WERI-Rb-1 (cell line): Measurements from ENCODE around the gene COX7A1.

Experiments used
- DNase-seq: peaks from one replicate; pipeline ENCODE4 v3.0.0-alpha.2; 2020
- H3K27ac ChIP-seq: fragments of 250-450 bp; sonication (Bioruptor Pico); 2 replicates; pipeline ENCODE4 v1.5.1; 2020; ENCODE audit warnings: mild to moderate bottlenecking, moderate library complexity
- H3K27me3 ChIP-seq: fragments of 250-450 bp; sonication (Bioruptor Pico); 2 replicates; pipeline ENCODE4 v1.5.1; 2021; ENCODE audit warnings: mild to moderate bottlenecking, low read depth, moderate library complexity; ENCODE audit not compliant: insufficient read depth, severe bottlenecking
- H3K36me3 ChIP-seq: fragments of 250-450 bp; sonication (Bioruptor Pico); 2 replicates; pipeline ENCODE4 v1.5.1; 2020; ENCODE audit warnings: mild to moderate bottlenecking, moderate library complexity
- H3K4me3 ChIP-seq: 2 replicates; pipeline ENCODE4 v1.5.1; 2011; ENCODE audit warnings: low read depth, mild to moderate bottlenecking, control low read depth, low read length
- H3K9me3 ChIP-seq: fragments of 250-450 bp; sonication (Bioruptor Pico); 2 replicates; pipeline ENCODE4 v1.5.1; 2021; ENCODE audit warnings: mild to moderate bottlenecking, moderate library complexity; ENCODE audit not compliant: severe bottlenecking
- TF ChIP-seq, protein P1 (sequence below): IDR thresholded peaks from 2 replicates; pipeline ENCODE4 v1.5.1; 2011; ENCODE audit warnings: low read depth, mild to moderate bottlenecking, control low read depth, inconsistent platforms, low read length

COX7A1 gene

GRCh38 chr19:36128392-36128736 lies 23.9 kb downstream of the COX7A1 start:
- TF ChIP-seq, protein P1, sequence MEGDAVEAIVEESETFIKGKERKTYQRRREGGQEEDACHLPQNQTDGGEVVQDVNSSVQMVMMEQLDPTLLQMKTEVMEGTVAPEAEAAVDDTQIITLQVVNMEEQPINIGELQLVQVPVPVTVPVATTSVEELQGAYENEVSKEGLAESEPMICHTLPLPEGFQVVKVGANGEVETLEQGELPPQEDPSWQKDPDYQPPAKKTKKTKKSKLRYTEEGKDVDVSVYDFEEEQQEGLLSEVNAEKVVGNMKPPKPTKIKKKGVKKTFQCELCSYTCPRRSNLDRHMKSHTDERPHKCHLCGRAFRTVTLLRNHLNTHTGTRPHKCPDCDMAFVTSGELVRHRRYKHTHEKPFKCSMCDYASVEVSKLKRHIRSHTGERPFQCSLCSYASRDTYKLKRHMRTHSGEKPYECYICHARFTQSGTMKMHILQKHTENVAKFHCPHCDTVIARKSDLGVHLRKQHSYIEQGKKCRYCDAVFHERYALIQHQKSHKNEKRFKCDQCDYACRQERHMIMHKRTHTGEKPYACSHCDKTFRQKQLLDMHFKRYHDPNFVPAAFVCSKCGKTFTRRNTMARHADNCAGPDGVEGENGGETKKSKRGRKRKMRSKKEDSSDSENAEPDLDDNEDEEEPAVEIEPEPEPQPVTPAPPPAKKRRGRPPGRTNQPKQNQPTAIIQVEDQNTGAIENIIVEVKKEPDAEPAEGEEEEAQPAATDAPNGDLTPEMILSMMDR: no peak
- Histone ChIP-seq H3K36me3 (peaks cover 18% of the 10 kb centered on the region), H3K4me3 (peak overlapping the region; percentile 67)

DNA sequence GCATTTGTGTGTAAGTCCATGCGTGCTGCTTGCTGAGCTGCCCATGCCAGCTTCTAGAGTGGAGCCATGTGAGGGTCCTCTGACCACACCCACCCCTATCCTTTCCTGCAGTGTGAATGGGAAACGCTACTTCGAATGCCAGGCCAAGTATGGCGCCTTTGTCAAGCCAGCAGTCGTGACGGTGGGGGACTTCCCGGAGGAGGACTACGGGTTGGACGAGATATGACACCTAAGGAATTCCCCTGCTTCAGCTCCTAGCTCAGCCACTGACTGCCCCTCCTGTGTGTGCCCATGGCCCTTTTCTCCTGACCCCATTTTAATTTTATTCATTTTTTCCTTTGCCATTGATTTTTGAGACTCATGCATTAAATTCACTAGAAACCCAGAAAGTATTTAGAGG lies 26.7 kb downstream of the COX7A1 start:
- Histone ChIP-seq H3K27me3 (no peaks in the 10 kb centered on the region), H3K27ac (no peak overlapping the region), H3K36me3 (peaks cover 20% of the 10 kb centered on the region), H3K4me3 (no peak overlapping the region), H3K9me3 (no peaks in the 10 kb centered on the region)
- TF ChIP-seq, protein P1: no peak
- DNase-seq: no peak

More at GRCh38 chr19:36128392-36128736, 23.9 kb downstream of the COX7A1 start:
- H3K9me3 ChIP-seq: no peaks in the 10 kb centered on the region
- peak; percentile 50 for DNase-seq
- peak overlapping the region; percentile 92 for H3K27ac ChIP-seq
- no peaks in the 10 kb centered on the region for H3K27me3 ChIP-seq

DNA sequence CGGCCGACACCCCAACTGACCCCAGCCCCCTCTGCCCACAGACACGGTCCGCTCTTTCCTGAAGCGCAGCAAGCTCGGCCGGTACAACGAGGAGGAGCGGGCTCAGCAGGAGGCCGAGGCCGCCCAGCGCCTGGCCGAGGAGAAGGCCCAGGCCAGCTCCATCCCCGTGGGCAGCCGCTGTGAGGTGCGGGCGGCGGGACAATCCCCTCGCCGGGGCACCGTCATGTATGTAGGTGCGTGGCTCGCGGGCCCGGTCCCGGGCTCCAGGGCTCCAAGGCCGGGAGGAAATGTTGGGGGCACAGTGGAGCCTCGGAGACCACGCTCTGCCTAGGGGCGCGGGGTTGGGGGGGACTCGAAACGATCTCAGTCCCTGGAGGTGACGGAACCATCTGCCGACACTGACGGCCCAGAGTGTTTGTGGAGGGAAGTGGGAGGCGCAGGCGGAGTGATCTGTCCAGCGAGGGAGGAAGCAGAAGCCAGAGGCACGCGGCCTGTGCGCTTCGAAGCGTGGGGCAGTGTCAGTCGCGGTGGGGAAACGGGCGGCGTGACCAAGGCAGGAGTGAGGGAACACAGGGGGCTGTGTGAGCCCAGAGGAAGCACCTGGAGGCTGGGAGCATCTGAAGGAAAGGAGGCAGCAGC lies 30.6 kb downstream of the COX7A1 start:
- DNase-seq: no peak
- Histone ChIP-seq H3K9me3 (no peaks in the 10 kb centered on the region), H3K27me3 (no peaks in the 10 kb centered on the region), H3K4me3 (no peak overlapping the region), H3K36me3 (peaks cover 46% of the 10 kb centered on the region), H3K27ac (no peak overlapping the region)
- TF ChIP-seq, protein P1: no peak

DNA sequence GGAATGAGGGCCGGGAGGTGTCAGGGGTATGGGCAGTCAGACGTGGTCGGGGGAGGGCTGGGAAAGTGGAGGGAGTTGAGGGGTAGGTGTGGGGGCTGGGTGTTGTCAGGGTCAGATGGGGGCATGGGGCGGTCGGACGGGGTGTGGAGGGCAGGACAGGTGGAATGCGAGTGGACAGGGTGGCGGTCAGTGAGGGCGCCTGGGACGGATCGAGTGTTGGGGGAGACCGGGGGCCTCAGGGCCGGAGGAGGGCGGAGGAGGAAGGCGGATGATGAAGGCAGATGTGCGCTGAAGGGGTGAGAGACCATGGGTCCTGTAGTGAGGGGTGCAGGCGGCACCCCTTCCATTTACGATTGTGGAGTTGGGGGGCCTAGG lies 31.3 kb downstream of the COX7A1 start:
- peaks cover 51% of the 10 kb centered on the region for H3K36me3 ChIP-seq
- no peak for DNase-seq

GRCh38 chr19:36120092-36120983 lies 31.9 kb downstream of the COX7A1 start:
- no peak for DNase-seq
- Histone ChIP-seq H3K36me3 (peaks cover 45% of the 10 kb centered on the region), H3K4me3 (no peak overlapping the region), H3K27ac (no peak overlapping the region), H3K27me3 (no peaks in the 10 kb centered on the region), H3K9me3 (no peaks in the 10 kb centered on the region)
- TF ChIP-seq, protein P1: no peak

More for the DNA sequence above, 31.3 kb downstream of the COX7A1 start:
- no peak overlapping the region for H3K27ac ChIP-seq
- no peak overlapping the region for H3K4me3 ChIP-seq
- H3K27me3 ChIP-seq: no peaks in the 10 kb centered on the region
- TF ChIP-seq, protein P1: no peak
- no peaks in the 10 kb centered on the region for H3K9me3 ChIP-seq
